PC-9 (cell line): ENCODE results near the gene HBEGF. TPM values are rescaled to one million over a fixed set of nuclear protein-coding genes. Genes with fewer than 3 reads are reported as not detected.

Source experiments
- BruUV-seq: library from RNA; stranded (reverse); fragments of 400-500 nt; replicated peaks from 2 replicates; lab custom pipeline; 2021; lab: Mats Ljungman, UMichigan
- CTCF ChIA-PET: fragments of 300-600 bp; sonication (Branson Sonifier 250); formaldehyde crosslinking; loops from one replicate; lab custom pipeline; 2022; ENCODE audit warnings: antibody characterized with exemption; lab: Charles Lee
- POLR2A ChIA-PET: fragments of 300-600 bp; sonication (Branson Sonifier 250); formaldehyde crosslinking; loops from one replicate; lab custom pipeline; 2022; ENCODE audit warnings: antibody characterized with exemption; ENCODE audit not compliant: unreplicated experiment; lab: Charles Lee
- DNase-seq, 2 experiments: peaks; one replicate each; pipeline versions ENCODE4 v3.0.0 to v3.0.0-alpha.2; 2015 to 2022; ENCODE audit warnings: mixed read lengths in 1 of 2
- H2AFZ ChIP-seq: fragments of 200-600 bp; sonication (generic); 2 replicates; pipeline ENCODE4 v1.8.1; 2017; ENCODE audit warnings: antibody characterized with exemption
- H3F3A ChIP-seq: fragments of 200-600 bp; sonication (generic); 2 replicates; pipeline ENCODE4 v1.8.1; 2017; ENCODE audit warnings: antibody characterized with exemption, mild to moderate bottlenecking, low read depth; ENCODE audit not compliant: insufficient read depth
- H3K27ac ChIP-seq: fragments of 200-600 bp; sonication (generic); 2 replicates; pipeline ENCODE4 v1.6.1; 2016; ENCODE audit warnings: mixed run types
- H3K27me3 ChIP-seq: fragments of 200-600 bp; sonication (generic); 2 replicates; pipeline ENCODE4 v1.6.1; 2016; ENCODE audit warnings: low read depth, mixed run types; ENCODE audit not compliant: insufficient read depth
- H3K36me3 ChIP-seq: fragments of 200-600 bp; sonication (generic); 2 replicates; pipeline ENCODE4 v1.6.1; 2016; ENCODE audit warnings: low read depth, mixed run types
- H3K4me1 ChIP-seq: fragments of 200-600 bp; sonication (generic); replicated peaks from 2 replicates; pipeline ENCODE4 v1.6.1; 2016; ENCODE audit warnings: mixed run types; ENCODE audit not compliant: insufficient read depth
- H3K4me2 ChIP-seq: fragments of 200-600 bp; sonication (generic); 2 replicates; pipeline ENCODE4 v1.6.1; 2017; ENCODE audit warnings: mixed run types
- H3K4me3 ChIP-seq: fragments of 200-600 bp; sonication (generic); 2 replicates; pipeline ENCODE4 v1.6.1; 2016; ENCODE audit warnings: mixed run types
- H3K79me2 ChIP-seq: fragments of 200-600 bp; sonication (generic); 2 replicates; pipeline ENCODE4 v1.6.1; 2017; ENCODE audit warnings: low read depth, mixed run types
- H3K9me2 ChIP-seq: fragments of 200-600 bp; sonication (generic); 2 replicates; pipeline ENCODE4 v1.8.1; 2017; ENCODE audit warnings: mild to moderate bottlenecking; ENCODE audit not compliant: insufficient read depth
- H3K9me3 ChIP-seq: fragments of 200-600 bp; sonication (generic); 2 replicates; pipeline ENCODE4 v1.8.1; 2016; ENCODE audit warnings: low read depth; ENCODE audit not compliant: insufficient read depth
- H4K20me1 ChIP-seq: fragments of 200-600 bp; sonication (generic); 2 replicates; pipeline ENCODE4 v1.8.1; 2017; ENCODE audit not compliant: insufficient read depth
- EZH2 ChIP-seq: fragments of 200-600 bp; sonication (generic); IDR thresholded peaks from 2 replicates; pipeline ENCODE4 v1.8.0; 2017; ENCODE audit warnings: antibody characterized with exemption, low read depth
- intact Hi-C: fragments of 100-400 bp; cut with micrococcal nuclease; formaldehyde crosslinking; loops from one replicate; pipeline ENCODE4 v1.10.0; 2022; ENCODE audit not compliant: unreplicated experiment
- total RNA-seq: library from RNA; stranded (reverse); gene quantifications from 2 replicates; pipeline ENCODE4 v1.2.3, GENCODE V29; 2021
- TF ChIP-seq, protein P1 (sequence below): fragments of 200-600 bp; sonication (generic); conservative IDR thresholded peaks from 2 replicates; pipeline ENCODE4 v1.6.1; 2017; ENCODE audit warnings: mixed run types, antibody characterized with exemption, mild to moderate bottlenecking, moderate library complexity

The HBEGF gene
- total RNA-seq, 1 experiment from 2014 or later, result 9.0 TPM

DNA sequence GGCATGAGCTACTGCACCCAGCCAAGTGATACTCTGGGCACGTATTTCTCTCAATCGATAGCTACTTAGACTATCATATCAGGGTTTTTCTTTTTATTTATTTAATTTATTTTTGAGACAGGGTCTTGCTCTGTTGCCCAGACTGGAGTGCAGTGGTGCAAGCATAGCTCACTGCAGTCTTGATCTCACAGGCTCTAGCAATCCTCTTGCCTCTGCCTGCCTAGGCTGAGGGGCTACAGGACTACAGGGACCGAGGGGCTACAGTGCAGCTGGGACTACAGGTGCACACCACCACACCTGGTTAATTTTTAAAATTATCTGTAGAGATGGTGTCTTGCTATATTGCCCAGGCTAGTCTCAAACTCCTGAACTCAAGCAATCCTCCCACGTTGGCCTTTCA, 34.9 kb upstream of the HBEGF start:
- no peaks in the 10 kb centered on the region for H3K79me2 ChIP-seq
- DNase-seq, result no peak
- CTCF ChIA-PET, result interaction anchor here (0.9 kb wide), 1 partner anchor 38 kb away, joined by 3 read pairs; no protein-coding TSS in a partner anchor
- no peaks in the 10 kb centered on the region for H3K27me3 ChIP-seq
- H4K20me1 ChIP-seq, result no peaks in the 10 kb centered on the region
- H3K4me3 ChIP-seq, result no peak overlapping the region
- H3K36me3 ChIP-seq, result no peaks in the 10 kb centered on the region
- no peaks in the 10 kb centered on the region for H3K4me1 ChIP-seq
- no peak for TF ChIP-seq EZH2
- TF ChIP-seq, protein P1, sequence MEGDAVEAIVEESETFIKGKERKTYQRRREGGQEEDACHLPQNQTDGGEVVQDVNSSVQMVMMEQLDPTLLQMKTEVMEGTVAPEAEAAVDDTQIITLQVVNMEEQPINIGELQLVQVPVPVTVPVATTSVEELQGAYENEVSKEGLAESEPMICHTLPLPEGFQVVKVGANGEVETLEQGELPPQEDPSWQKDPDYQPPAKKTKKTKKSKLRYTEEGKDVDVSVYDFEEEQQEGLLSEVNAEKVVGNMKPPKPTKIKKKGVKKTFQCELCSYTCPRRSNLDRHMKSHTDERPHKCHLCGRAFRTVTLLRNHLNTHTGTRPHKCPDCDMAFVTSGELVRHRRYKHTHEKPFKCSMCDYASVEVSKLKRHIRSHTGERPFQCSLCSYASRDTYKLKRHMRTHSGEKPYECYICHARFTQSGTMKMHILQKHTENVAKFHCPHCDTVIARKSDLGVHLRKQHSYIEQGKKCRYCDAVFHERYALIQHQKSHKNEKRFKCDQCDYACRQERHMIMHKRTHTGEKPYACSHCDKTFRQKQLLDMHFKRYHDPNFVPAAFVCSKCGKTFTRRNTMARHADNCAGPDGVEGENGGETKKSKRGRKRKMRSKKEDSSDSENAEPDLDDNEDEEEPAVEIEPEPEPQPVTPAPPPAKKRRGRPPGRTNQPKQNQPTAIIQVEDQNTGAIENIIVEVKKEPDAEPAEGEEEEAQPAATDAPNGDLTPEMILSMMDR, result no peak
- H3K27ac ChIP-seq, result no peak overlapping the region
- no peak overlapping the region for H2AFZ ChIP-seq
- no peaks in the 10 kb centered on the region for H3K9me3 ChIP-seq
- H3K4me2 ChIP-seq, result no peak overlapping the region
- no peaks in the 10 kb centered on the region for H3K9me2 ChIP-seq
- BruUV-seq, result no TSS peak
- no peaks in the 10 kb centered on the region for H3F3A ChIP-seq
- intact Hi-C loops, result no loop called here
- POLR2A ChIA-PET, result no interaction called here

DNA sequence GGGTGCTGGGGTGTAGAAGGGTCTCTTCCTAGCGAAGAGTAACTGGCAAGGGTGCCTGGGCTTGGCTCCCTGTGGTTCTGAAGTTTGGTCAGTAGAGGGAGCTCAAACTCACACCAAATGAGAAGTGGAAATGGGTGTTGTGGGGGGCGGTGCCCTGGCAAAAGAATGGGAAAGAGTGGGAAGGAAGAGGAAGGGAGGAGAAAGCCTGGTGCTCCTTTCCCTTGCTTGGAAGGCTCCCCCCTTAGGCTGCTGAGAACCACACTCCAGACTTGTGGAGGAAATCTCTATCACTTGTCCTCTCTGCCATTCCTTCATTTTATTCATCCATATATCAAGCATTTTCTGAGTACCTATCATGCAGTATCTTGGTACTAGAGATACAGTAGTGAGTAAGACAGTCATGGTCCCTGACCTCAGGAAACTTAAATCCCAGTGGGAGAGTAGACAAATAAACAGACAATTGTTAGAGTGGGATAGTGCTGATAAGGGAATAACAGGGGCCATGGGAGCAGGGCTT, 26.6 kb upstream of the HBEGF start:
- no TSS peak for BruUV-seq
- ChIA-PET CTCF (interaction anchor here (0.6 to 1.8 kb wide), 2 partner anchors 10 to 27 kb away, joined by 3 to 13 read pairs; no protein-coding TSS in a partner anchor), POLR2A (no interaction called here)
- DNase-seq, result peak; percentile 56 to 58
- no peak overlapping the region for H2AFZ ChIP-seq
- no peaks in the 10 kb centered on the region for H3K9me2 ChIP-seq
- no peaks in the 10 kb centered on the region for H3K27me3 ChIP-seq
- no peak overlapping the region for H3K4me3 ChIP-seq
- intact Hi-C loops, result loop anchor here (1.0 kb wide), 2 partner anchors 266 to 344 kb away; partner anchors contain the start of gene TMCO6
- no peak for TF ChIP-seq EZH2
- TF ChIP-seq, protein P1, result peak; percentile 86
- no peaks in the 10 kb centered on the region for H3K4me1 ChIP-seq
- H3K4me2 ChIP-seq, result no peak overlapping the region
- no peaks in the 10 kb centered on the region for H3F3A ChIP-seq
- H4K20me1 ChIP-seq, result no peaks in the 10 kb centered on the region
- no peaks in the 10 kb centered on the region for H3K79me2 ChIP-seq
- no peaks in the 10 kb centered on the region for H3K36me3 ChIP-seq
- no peak overlapping the region for H3K27ac ChIP-seq
- no peaks in the 10 kb centered on the region for H3K9me3 ChIP-seq

DNA sequence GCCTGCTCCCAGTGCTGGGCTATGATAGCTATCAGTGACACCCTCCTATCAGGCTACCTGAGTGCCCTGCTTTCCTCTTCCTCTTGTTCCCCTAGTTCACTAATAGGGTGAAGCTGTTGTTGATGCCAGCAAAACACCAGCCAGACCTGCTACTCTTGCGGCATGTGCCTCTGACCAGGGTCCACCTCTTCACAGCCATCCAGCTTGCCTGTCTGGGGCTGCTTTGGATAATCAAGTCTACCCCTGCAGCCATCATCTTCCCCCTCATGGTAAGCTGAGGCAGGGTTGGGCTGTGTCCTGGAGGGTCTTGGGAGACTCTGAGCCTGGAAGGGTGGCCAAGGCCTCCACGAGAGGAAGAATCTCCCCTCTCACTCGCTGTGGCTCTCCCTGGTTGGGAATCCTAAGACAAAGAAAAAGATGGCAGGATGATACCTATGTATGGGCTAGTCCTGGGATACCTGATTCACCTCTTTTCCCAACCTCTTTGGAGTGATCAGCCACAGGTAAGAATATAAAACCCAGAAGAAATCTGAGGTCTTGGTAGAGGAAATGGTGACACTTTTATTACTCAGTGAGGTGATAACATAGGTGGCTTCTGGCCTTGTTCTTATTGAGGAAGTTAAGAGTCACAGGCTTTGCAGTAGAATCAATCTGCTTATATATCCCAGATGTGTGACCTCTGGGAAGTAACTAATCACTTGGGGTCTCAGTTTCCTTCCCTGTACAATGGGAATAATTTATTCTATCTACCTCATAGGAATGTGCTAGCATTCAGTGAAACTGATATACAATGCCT, 25.2 kb upstream of the HBEGF start:
- CTCF ChIA-PET, result interaction anchor here (1.8 kb wide), 1 partner anchor 8 kb away, joined by 13 read pairs; no protein-coding TSS in a partner anchor
- H3K27ac ChIP-seq, result no peak overlapping the region
- H2AFZ ChIP-seq, result no peak overlapping the region
- H3K36me3 ChIP-seq, result no peaks in the 10 kb centered on the region
- intact Hi-C loops, result no loop called here
- H3K4me3 ChIP-seq, result no peak overlapping the region
- H3K4me2 ChIP-seq, result no peak overlapping the region
- no TSS peak for BruUV-seq
- DNase-seq, result no peak
- H4K20me1 ChIP-seq, result no peaks in the 10 kb centered on the region
- no peaks in the 10 kb centered on the region for H3F3A ChIP-seq
- no peaks in the 10 kb centered on the region for H3K79me2 ChIP-seq
- H3K4me1 ChIP-seq, result no peaks in the 10 kb centered on the region
- TF ChIP-seq EZH2, result no peak
- TF ChIP-seq, protein P1, result no peak
- POLR2A ChIA-PET, result no interaction called here
- no peaks in the 10 kb centered on the region for H3K9me2 ChIP-seq
- H3K27me3 ChIP-seq, result no peaks in the 10 kb centered on the region
- no peaks in the 10 kb centered on the region for H3K9me3 ChIP-seq
